ENCODE results near the gene EFNB2.

- TF ChIP-seq POU2F2 (IDR thresholded peaks at IDR 0.05; ENCODE audit: low read depth, low read length): no peak
- no peak for TF ChIP-seq POLR2AphosphoS5 (IDR thresholded peaks at IDR 0.05; ENCODE audit: low read depth, low read length)
Measured at GRCh38 chr13:106488076-106488475, 47.4 kb downstream of the EFNB2 start.
